SK-N-SH (cell line): Measurements from ENCODE around the gene RNF227. TPM values are rescaled to one million over a fixed set of nuclear protein-coding genes. Genes with fewer than 3 reads are reported as not detected.
A peak's percentile ranks its signal among the peaks of the same experiment; 100 is the strongest.

Source experiments
- CTCF ChIA-PET: fragments of 300-600, 350-600 bp; formaldehyde crosslinking; extraction: SDS; loops from one replicate; lab custom pipeline; 2021; lab: Yijun Ruan, JAX
- POLR2A ChIA-PET: fragments of 350-600 bp; sonication (Branson Sonifier 250); formaldehyde crosslinking; extraction: SDS; loops from one replicate; lab custom pipeline; 2020; ENCODE audit warnings: antibody characterized with exemption, inconsistent platforms; lab: Yijun Ruan, JAX
- DNase-seq: peaks from one replicate; pipeline ENCODE4 v3.0.0; 2012
- H2AFZ ChIP-seq: fragments of 200-600 bp; sonication (generic); 2 replicates; pipeline ENCODE4 v1.8.1; 2016; ENCODE audit warnings: antibody characterized with exemption, mild to moderate bottlenecking, low read depth
- H3F3A ChIP-seq: fragments of 200-600 bp; sonication (generic); replicated peaks from 2 replicates; pipeline ENCODE3; 2016; ENCODE audit warnings: antibody characterized with exemption, mild to moderate bottlenecking; ENCODE audit not compliant: insufficient read depth
- H3K27ac ChIP-seq, 2 experiments: fragments of 200-500 bp in 1 of 2; fragments of 200-600 bp in 1 of 2; sonication (Bioruptor generic) in 1 of 2; sonication (generic), shearing (Covaris generic) in 1 of 2; 2 replicates each; pipeline versions ENCODE4 v1.5.1 to v1.6.1; 2014 to 2016; ENCODE audit warnings: low read depth in 2 of 2, inconsistent platforms in 1 of 2, low read length in 1 of 2, mild to moderate bottlenecking in 1 of 2, mixed read lengths in 1 of 2
- H3K27me3 ChIP-seq: fragments of 200-600 bp; sonication (generic), shearing (Covaris generic); 2 replicates; pipeline ENCODE4 v1.6.1; 2016; ENCODE audit warnings: mixed run types; ENCODE audit not compliant: insufficient read depth
- H3K36me3 ChIP-seq, 2 experiments: fragments of 200-500 bp in 1 of 2; fragments of 200-600 bp in 1 of 2; sonication (Bioruptor generic) in 1 of 2; sonication (generic) in 1 of 2; replicated peaks in 1 of 2; 2 replicates each; pipeline versions ENCODE3 to v1.5.1; 2014 to 2016; ENCODE audit warnings: low read length in 1 of 2, mild to moderate bottlenecking in 1 of 2; ENCODE audit not compliant: insufficient read depth in 2 of 2, control insufficient read depth in 1 of 2
- H3K4me1 ChIP-seq, 2 experiments: fragments of 200-500 bp in 1 of 2; fragments of 200-600 bp in 1 of 2; sonication (Bioruptor generic) in 1 of 2; sonication (generic), shearing (Covaris generic) in 1 of 2; 2 replicates each; pipeline versions ENCODE4 v1.5.1 to v1.6.1; 2014 to 2016; ENCODE audit warnings: low read depth in 1 of 2, low read length in 1 of 2, mixed run types in 1 of 2; ENCODE audit not compliant: insufficient read depth in 2 of 2, control insufficient read depth in 1 of 2
- H3K4me2 ChIP-seq: fragments of 200-600 bp; sonication (generic), shearing (Covaris generic); 2 replicates; pipeline ENCODE4 v1.6.1; 2017; ENCODE audit warnings: mixed run types
- H3K4me3 ChIP-seq, 2 experiments: fragments of 200-500 bp in 1 of 2; fragments of 200-600 bp in 1 of 2; sonication (Bioruptor generic) in 1 of 2; sonication (generic), shearing (Covaris generic) in 1 of 2; 2 replicates each; pipeline versions ENCODE4 v1.5.1 to v1.8.1; 2014 to 2016; ENCODE audit warnings: low read depth in 2 of 2, inconsistent platforms in 1 of 2, low read length in 1 of 2, mild to moderate bottlenecking in 1 of 2, mixed read lengths in 1 of 2, moderate library complexity in 1 of 2
- H3K79me2 ChIP-seq: fragments of 200-600 bp; sonication (generic); 2 replicates; pipeline ENCODE4 v1.8.1; 2017; ENCODE audit warnings: mild to moderate bottlenecking; ENCODE audit not compliant: insufficient read depth
- H3K9ac ChIP-seq: fragments of 200-600 bp; sonication (generic); 2 replicates; pipeline ENCODE4 v1.6.1; 2017; ENCODE audit warnings: mixed run types
- H3K9me2 ChIP-seq: fragments of 200-600 bp; sonication (generic); 2 replicates; pipeline ENCODE4 v1.6.1; 2017; ENCODE audit warnings: mixed run types
- H3K9me3 ChIP-seq: fragments of 200-600 bp; sonication (generic); 2 replicates; pipeline ENCODE4 v1.6.1; 2017; ENCODE audit warnings: mixed run types, mild to moderate bottlenecking, moderate library complexity
- H4K20me1 ChIP-seq: fragments of 200-600 bp; sonication (generic); 2 replicates; pipeline ENCODE4 v1.6.1; 2017; ENCODE audit warnings: mild to moderate bottlenecking, mixed run types; ENCODE audit not compliant: insufficient read depth
- CHD2 ChIP-seq: fragments of 150-350 bp; IDR thresholded peaks from 2 replicates; pipeline ENCODE4 v1.6.1; 2018; ENCODE audit warnings: low read length; ENCODE audit not compliant: partially characterized antibody
- CTCF ChIP-seq: fragments of 200-600 bp; sonication (generic); IDR thresholded peaks from 2 replicates; pipeline ENCODE4 v1.6.1; 2017; ENCODE audit warnings: antibody characterized with exemption, mild to moderate bottlenecking, moderate library complexity
- EP300 ChIP-seq, 2 experiments: IDR thresholded peaks; 2 replicates each; pipeline versions ENCODE4 v1.4.0 to v1.6.1; 2012; ENCODE audit warnings: borderline replicate concordance in 1 of 2, low read depth in 1 of 2, low read length in 1 of 2
- EZH2phosphoT487 ChIP-seq: fragments of 200-600 bp; sonication (generic); IDR thresholded peaks from 2 replicates; pipeline ENCODE4 v1.6.1; 2017; ENCODE audit warnings: low read depth, mixed run types, mild to moderate bottlenecking, antibody characterized with exemption, moderate library complexity, borderline replicate concordance
- FOSL2 ChIP-seq: IDR thresholded peaks from 2 replicates; pipeline ENCODE4 v1.4.0; 2012; ENCODE audit warnings: low read depth, mild to moderate bottlenecking, moderate library complexity, borderline replicate concordance
- FOXJ3 ChIP-seq: sonication (generic); formaldehyde crosslinking; IDR thresholded peaks from 2 replicates; pipeline ENCODE4 v1.5.1; 2020; ENCODE audit warnings: mild to moderate bottlenecking, missing genetic modification reagents
- IRF3 ChIP-seq: fragments of 150-350 bp; IDR thresholded peaks from 2 replicates; pipeline ENCODE4 v1.6.1; 2016; ENCODE audit warnings: mild to moderate bottlenecking, low read depth, low read length
- JUND ChIP-seq: IDR thresholded peaks from 2 replicates; pipeline ENCODE4 v1.4.0; 2012
- MAX ChIP-seq: IDR thresholded peaks from 2 replicates; pipeline ENCODE4 v1.4.0; 2012; ENCODE audit warnings: low read depth
- MXI1 ChIP-seq: IDR thresholded peaks from 2 replicates; pipeline ENCODE4 v1.6.1; 2012; ENCODE audit warnings: mild to moderate bottlenecking, low read depth, low read length, improper control_type of control experiment
- NFIC ChIP-seq: IDR thresholded peaks from 2 replicates; pipeline ENCODE4 v1.4.0; 2012; ENCODE audit warnings: borderline replicate concordance
- PBX3 ChIP-seq: IDR thresholded peaks from 2 replicates; pipeline ENCODE4; 2012
- POLR2AphosphoS5 ChIP-seq: IDR thresholded peaks from 2 replicates; pipeline ENCODE4 v1.6.1; 2012; ENCODE audit warnings: low read depth, low read length
- RFX5 ChIP-seq: IDR thresholded peaks from 2 replicates; pipeline ENCODE4 v1.6.1; 2012; ENCODE audit warnings: mild to moderate bottlenecking, improper control_type of control experiment, low read length
- SIN3A ChIP-seq: IDR thresholded peaks from 2 replicates; pipeline ENCODE4 v1.6.1; 2012; ENCODE audit warnings: low read depth, mild to moderate bottlenecking, low read length, moderate library complexity, borderline replicate concordance
- SMC3 ChIP-seq: IDR thresholded peaks from 2 replicates; pipeline ENCODE4 v1.6.1; 2012; ENCODE audit warnings: low read depth, low read length, improper control_type of control experiment
- TCF12 ChIP-seq: IDR thresholded peaks from 2 replicates; pipeline ENCODE4 v1.4.0; 2012
- USF1 ChIP-seq: IDR thresholded peaks from 2 replicates; pipeline ENCODE4 v1.4.0; 2012; ENCODE audit warnings: low read depth, borderline replicate concordance
- WGBS: methylation state at CpG from one replicate; pipeline ENCODE4 v1.1.6; 2017; ENCODE audit warnings: low lambda C conversion rate; 5-methylcytosine and 5-hydroxymethylcytosine counted together
- polyA plus RNA-seq, 3 experiments: library from polyadenylated mRNA; depleted of rRNA; stranded (reverse); fragments of >200 nt; gene quantifications; 2 replicates each; pipeline ENCODE4 v1.2.3, GENCODE V29; 2012

Gene RNF227
- polyA plus RNA-seq, 1 of the 3 experiments (the other 2 are of a cell fraction): 7.4 TPM

GRCh38 chr17:7956228-7956965, 40.3 kb upstream of the RNF227 start:
- no peak overlapping the region for H3K4me3 ChIP-seq
- peaks cover 5% of the 10 kb centered on the region for H3F3A ChIP-seq
- H3K4me2 ChIP-seq: no peak overlapping the region
- ChIA-PET CTCF (interaction anchor here (0.6 to 1.7 kb wide), 7 partner anchors 9 to 1244 kb away, joined by 3 to 4 read pairs (median 3); partner anchors contain the start of gene RNF227), POLR2A (interaction anchor here (0.9 kb wide), 1 partner anchor 11 kb away, joined by 3 read pairs; no protein-coding TSS in a partner anchor)
- DNase-seq: peak; percentile 34
- no peak overlapping the region for H3K9ac ChIP-seq
- TF ChIP-seq POLR2AphosphoS5 (no peak), IRF3 (no peak), SMC3 (no peak), PBX3 (peak; percentile 79), SIN3A (no peak), TCF12 (peak; percentile 92), JUND (peak; percentile 18; the same call in 1 of the 2 replicates), CHD2 (no peak), RFX5 (no peak), NFIC (peak; percentile 70), FOSL2 (no peak), CTCF (no peak), MAX (no peak), EZH2phosphoT487 (no peak), MXI1 (no peak), EP300 (IDR thresholded peaks at IDR 0.05; ENCODE audit: borderline replicate concordance in 1 of 2, low read depth in 1 of 2, low read length in 1 of 2) (no peak), FOXJ3 (no peak), USF1 (no peak)
- no peaks in the 10 kb centered on the region for H3K36me3 ChIP-seq
- no peaks in the 10 kb centered on the region for H3K79me2 ChIP-seq
- WGBS: 76% methylated on average over 11 of the region's 11 CpGs
- H3K27me3 ChIP-seq: no peaks in the 10 kb centered on the region
- no peaks in the 10 kb centered on the region for H3K9me3 ChIP-seq
- peak overlapping the region in 1 of 2 experiments; percentile 7; a peak in 1 of 4 replicates for H3K27ac ChIP-seq
- no peaks in the 10 kb centered on the region for H3K9me2 ChIP-seq
- H4K20me1 ChIP-seq: no peaks in the 10 kb centered on the region
- no peak overlapping the region for H2AFZ ChIP-seq
- H3K4me1 ChIP-seq: no peaks in the 10 kb centered on the region; a peak in 1 of 4 replicates
